HG03571 (cell line): Measurements from ENCODE around the gene MYL7.
"Not testable (repeated sequence)": the region's sequence is repeated elsewhere in the genome, so short reads cannot be mapped to it uniquely, and the experiment has no call there.

Source experiments
- ATAC-seq: cut with Tn5 transposase; IDR thresholded peaks from one replicate; pipeline ENCODE4 v1.9.1; 2021; ENCODE audit not compliant: unreplicated experiment

The MYL7 gene

GRCh38 chr7:44172352-44172751, 31.2 kb upstream of the MYL7 start:
- ATAC-seq, result no peak

- not testable (repeated sequence) for ATAC-seq
Measured at GRCh38 chr7:44171901-44172300, 30.8 kb upstream of the MYL7 start.

- no peak for ATAC-seq
Measured at GRCh38 chr7:44167920-44168319, 26.8 kb upstream of the MYL7 start.

- ATAC-seq, result no peak
Measured at GRCh38 chr7:44163591-44163990, 22.5 kb upstream of the MYL7 start.

- no peak for ATAC-seq
Measured at GRCh38 chr7:44162785-44163395, 21.8 kb upstream of the MYL7 start.

GRCh38 chr7:44162179-44162578, 21.0 kb upstream of the MYL7 start:
- ATAC-seq, result no peak

- no peak for ATAC-seq
Measured at GRCh38 chr7:44161371-44161770, 20.2 kb upstream of the MYL7 start.

GRCh38 chr7:44159824-44160630, 18.9 kb upstream of the MYL7 start:
- ATAC-seq, result no peak

- no peak for ATAC-seq
Measured at GRCh38 chr7:44158873-44159631, 17.9 kb upstream of the MYL7 start.

- ATAC-seq, result no peak
Measured at GRCh38 chr7:44158096-44158872, 17.2 kb upstream of the MYL7 start.

GRCh38 chr7:44157116-44158080, 16.3 kb upstream of the MYL7 start:
- no peak for ATAC-seq

- no peak for ATAC-seq
Measured at GRCh38 chr7:44156453-44157010, 15.4 kb upstream of the MYL7 start.

GRCh38 chr7:44155191-44156185, 14.4 kb upstream of the MYL7 start:
- ATAC-seq, result no peak

GRCh38 chr7:44154703-44155102, 13.6 kb upstream of the MYL7 start:
- no peak for ATAC-seq

- ATAC-seq, result no peak
Measured at GRCh38 chr7:44153948-44154335, 12.8 kb upstream of the MYL7 start.

GRCh38 chr7:44152971-44153947, 12.1 kb upstream of the MYL7 start:
- no peak for ATAC-seq

GRCh38 chr7:44151956-44152355, 10.8 kb upstream of the MYL7 start:
- ATAC-seq, result no peak
